OCI-LY1 (cell line): ENCODE data around the gene HLF.

Source experiments
- H2AFZ ChIP-seq: fragments of 200-600 bp; sonication (generic), shearing (Covaris generic); 2 replicates; pipeline ENCODE4 v1.6.0; 2014; ENCODE audit warnings: antibody characterized with exemption, mild to moderate bottlenecking, low read length
- H3F3A ChIP-seq: fragments of 200-600 bp; sonication (generic), shearing (Covaris generic); 2 replicates; pipeline ENCODE4 v1.6.0; 2014; ENCODE audit warnings: mild to moderate bottlenecking, antibody characterized with exemption, low read length, moderate library complexity; ENCODE audit not compliant: insufficient read depth
- H3K27ac ChIP-seq: fragments of 200-600 bp; sonication (generic); 2 replicates; pipeline ENCODE4 v1.5.1; 2014; ENCODE audit warnings: low read length, mixed run types, mild to moderate bottlenecking, low read depth; ENCODE audit not compliant: poor library complexity, severe bottlenecking
- H3K27me3 ChIP-seq: fragments of 200-600 bp; sonication (generic); 2 replicates; pipeline ENCODE4 v1.6.0; 2014; ENCODE audit warnings: antibody characterized with exemption, mild to moderate bottlenecking, low read length, moderate library complexity; ENCODE audit not compliant: insufficient read depth
- H3K36me3 ChIP-seq: fragments of 200-600 bp; sonication (generic); 2 replicates; pipeline ENCODE4 v1.6.1; 2014; ENCODE audit warnings: mild to moderate bottlenecking, antibody characterized with exemption, low read length, moderate library complexity, mixed read lengths; ENCODE audit not compliant: insufficient read depth
- H3K4me1 ChIP-seq: fragments of 200-600 bp; sonication (generic); 2 replicates; pipeline ENCODE4 v1.5.1; 2014; ENCODE audit warnings: mild to moderate bottlenecking, low read length, moderate library complexity; ENCODE audit not compliant: insufficient read depth, severe bottlenecking
- H3K4me2 ChIP-seq: fragments of 200-600 bp; sonication (generic), shearing (Covaris generic); 2 replicates; pipeline ENCODE4 v1.6.1; 2014; ENCODE audit warnings: low read length
- H3K4me3 ChIP-seq: fragments of 200-600 bp; sonication (generic); 2 replicates; pipeline ENCODE4 v1.5.1; 2014; ENCODE audit warnings: low read length, low read depth, mild to moderate bottlenecking, mixed read lengths; ENCODE audit not compliant: poor library complexity, severe bottlenecking
- H3K79me2 ChIP-seq: fragments of 200-600 bp; shearing (Covaris generic); 2 replicates; pipeline ENCODE4 v1.6.1; 2016; ENCODE audit warnings: mixed run types, low read length, mixed read lengths; ENCODE audit not compliant: insufficient read depth
- H3K9ac ChIP-seq: fragments of 200-600 bp; sonication (generic), shearing (Covaris generic); 2 replicates; pipeline ENCODE4 v1.6.1; 2014; ENCODE audit warnings: mild to moderate bottlenecking, low read length, mixed read lengths
- H3K9me2 ChIP-seq: fragments of 200-600 bp; sonication (generic), shearing (Covaris generic); 2 replicates; pipeline ENCODE4 v1.6.1; 2014; ENCODE audit warnings: low read depth, mild to moderate bottlenecking, low read length, mixed read lengths
- H3K9me3 ChIP-seq: fragments of 200-600 bp; shearing (Covaris generic); 2 replicates; pipeline ENCODE4 v1.6.1; 2014; ENCODE audit warnings: low read length, mixed read lengths
- H4K20me1 ChIP-seq: fragments of 200-600 bp; sonication (generic), shearing (Covaris generic); 2 replicates; pipeline ENCODE4 v1.6.0; 2016; ENCODE audit warnings: mild to moderate bottlenecking, low read length; ENCODE audit not compliant: insufficient read depth
- CTCF ChIP-seq: fragments of 200-600 bp; sonication (generic), shearing (Covaris generic); IDR thresholded peaks from 2 replicates; pipeline ENCODE4 v1.5.1; 2017; ENCODE audit warnings: mild to moderate bottlenecking, antibody characterized with exemption, low read length, moderate library complexity, mixed read lengths
- EZH2 ChIP-seq: fragments of 200-600 bp; sonication (generic), shearing (Covaris generic); IDR thresholded peaks from 2 replicates; pipeline ENCODE4 v1.8.0; 2017; ENCODE audit warnings: borderline replicate concordance, mixed run types, mild to moderate bottlenecking, antibody characterized with exemption, low read length, moderate library complexity, mixed read lengths

The HLF gene

DNA sequence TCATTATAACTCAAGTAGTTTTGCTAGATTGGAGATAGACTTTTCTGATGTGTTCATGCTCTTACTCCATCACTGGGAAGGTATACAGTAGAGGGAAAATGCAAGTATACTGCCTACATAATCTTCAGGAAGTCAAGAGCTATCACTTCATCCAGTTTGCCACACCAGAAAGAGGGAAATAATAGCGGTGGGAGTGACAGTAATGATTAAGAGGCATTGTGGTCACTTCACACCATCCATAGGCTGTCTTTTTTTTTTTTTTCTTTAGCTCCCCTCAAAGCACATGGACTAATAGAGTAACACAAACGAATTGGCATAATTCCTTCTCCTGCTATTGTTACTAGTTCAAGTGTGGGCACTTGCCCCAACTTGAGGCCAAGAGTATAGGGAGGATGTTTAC lies 28.4 kb upstream of the HLF start:
- H4K20me1 ChIP-seq = no peaks in the 10 kb centered on the region
- H3K79me2 ChIP-seq = no peaks in the 10 kb centered on the region
- no peak overlapping the region for H3K27ac ChIP-seq
- H3K4me2 ChIP-seq = no peak overlapping the region
- TF ChIP-seq EZH2 (no peak), CTCF (no peak)
- H3K9me2 ChIP-seq = no peaks in the 10 kb centered on the region
- no peaks in the 10 kb centered on the region for H3K36me3 ChIP-seq
- H3K4me1 ChIP-seq = no peaks in the 10 kb centered on the region
- H3K4me3 ChIP-seq = no peak overlapping the region
- H2AFZ ChIP-seq = no peak overlapping the region
- H3K9me3 ChIP-seq = 0 out of 2 replicates have a peak, but pooled peaks cover 2% of the 10 kb centered on the region
- no peaks in the 10 kb centered on the region for H3F3A ChIP-seq
- no peaks in the 10 kb centered on the region for H3K27me3 ChIP-seq
- no peak overlapping the region for H3K9ac ChIP-seq

GRCh38 chr17:55237268-55237667 lies 27.5 kb upstream of the HLF start:
- Histone ChIP-seq H3K4me3 (no peak overlapping the region), H3K9me2 (no peaks in the 10 kb centered on the region), H3K36me3 (no peaks in the 10 kb centered on the region)

GRCh38 chr17:55237841-55238178 lies 26.9 kb upstream of the HLF start:
- Histone ChIP-seq H3K36me3 (no peaks in the 10 kb centered on the region), H3K4me2 (no peak overlapping the region), H4K20me1 (no peaks in the 10 kb centered on the region), H3K9me2 (no peaks in the 10 kb centered on the region), H3K79me2 (no peaks in the 10 kb centered on the region), H3F3A (no peaks in the 10 kb centered on the region), H3K4me1 (no peaks in the 10 kb centered on the region), H2AFZ (no peak overlapping the region), H3K9me3 (no peaks in the 10 kb centered on the region), H3K27ac (no peak overlapping the region), H3K4me3 (no peak overlapping the region), H3K9ac (no peak overlapping the region), H3K27me3 (no peaks in the 10 kb centered on the region)
- no peak for TF ChIP-seq EZH2
- TF ChIP-seq CTCF = no peak

More at GRCh38 chr17:55237268-55237667, 27.5 kb upstream of the HLF start:
- no peaks in the 10 kb centered on the region for H3K79me2 ChIP-seq
- TF ChIP-seq CTCF (no peak), EZH2 (no peak)
- H3K4me2 ChIP-seq = no peak overlapping the region
- H3K4me1 ChIP-seq = no peaks in the 10 kb centered on the region
- 0 out of 2 replicates have a peak, but pooled peaks cover 2% of the 10 kb centered on the region for H3K9me3 ChIP-seq
- no peaks in the 10 kb centered on the region for H4K20me1 ChIP-seq
- no peak overlapping the region for H3K27ac ChIP-seq
- no peaks in the 10 kb centered on the region for H3K27me3 ChIP-seq
- no peaks in the 10 kb centered on the region for H3F3A ChIP-seq
- no peak overlapping the region for H3K9ac ChIP-seq
- no peak overlapping the region for H2AFZ ChIP-seq
